ENCODE measurements around the gene AK1.

Gene AK1

DNA sequence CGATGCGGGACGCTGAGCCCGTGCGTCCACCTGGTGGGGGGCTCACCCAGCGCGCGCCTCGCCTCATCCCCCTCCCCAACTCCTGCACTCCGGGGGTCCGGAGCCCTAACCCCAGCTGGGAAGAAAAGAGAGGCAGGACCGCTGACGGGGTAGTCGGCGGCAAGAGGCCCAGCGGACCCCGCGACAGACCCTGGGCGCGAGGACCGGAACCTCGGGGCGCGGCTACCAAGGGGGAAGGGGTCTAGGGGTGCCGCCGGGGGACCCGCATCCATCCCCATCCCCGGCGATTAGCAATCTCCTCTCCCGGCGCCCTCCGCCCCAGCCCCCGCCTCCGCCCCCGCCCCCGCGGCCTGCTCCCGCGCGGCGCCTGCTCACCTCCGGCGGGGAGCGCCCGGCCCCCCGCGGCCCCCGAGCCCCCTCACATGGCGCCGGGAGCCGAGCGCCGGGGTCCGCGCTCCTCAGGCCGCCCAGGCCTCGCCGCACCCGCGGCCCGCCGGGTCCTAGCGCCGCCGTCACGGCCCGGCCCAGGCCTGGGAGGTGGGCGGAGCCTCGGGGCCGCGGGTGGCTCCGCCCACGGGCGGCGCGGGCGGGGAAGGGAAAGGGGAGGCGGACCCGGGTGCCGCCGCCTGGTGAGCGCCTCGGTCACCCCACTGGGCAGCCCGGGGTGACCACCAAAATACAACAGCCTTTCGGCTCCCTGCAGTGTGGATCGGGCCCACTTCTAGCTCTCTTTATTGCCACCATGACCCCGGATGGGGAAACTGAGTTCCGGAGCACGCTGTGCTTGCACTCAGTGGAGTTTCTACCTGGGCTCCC is 21.9 kb upstream of the AK1 start, which contains the start of gene ST6GALNAC6:
Gene ST6GALNAC6, minus strand, starts transcription at position 476 of the 816 bp plus-strand sequence. CDS start 1,622 bp downstream, outside the sequence.
- peak within 1 kb of the TSS; percentile 85; the same call in 1 of the 2 replicates for H3K4me3 ChIP-seq (ENCODE audit: low read length)
- no peak for TF ChIP-seq ZNF274 (IDR thresholded peaks at IDR 0.05; ENCODE audit: low read depth, low read length)

DNA sequence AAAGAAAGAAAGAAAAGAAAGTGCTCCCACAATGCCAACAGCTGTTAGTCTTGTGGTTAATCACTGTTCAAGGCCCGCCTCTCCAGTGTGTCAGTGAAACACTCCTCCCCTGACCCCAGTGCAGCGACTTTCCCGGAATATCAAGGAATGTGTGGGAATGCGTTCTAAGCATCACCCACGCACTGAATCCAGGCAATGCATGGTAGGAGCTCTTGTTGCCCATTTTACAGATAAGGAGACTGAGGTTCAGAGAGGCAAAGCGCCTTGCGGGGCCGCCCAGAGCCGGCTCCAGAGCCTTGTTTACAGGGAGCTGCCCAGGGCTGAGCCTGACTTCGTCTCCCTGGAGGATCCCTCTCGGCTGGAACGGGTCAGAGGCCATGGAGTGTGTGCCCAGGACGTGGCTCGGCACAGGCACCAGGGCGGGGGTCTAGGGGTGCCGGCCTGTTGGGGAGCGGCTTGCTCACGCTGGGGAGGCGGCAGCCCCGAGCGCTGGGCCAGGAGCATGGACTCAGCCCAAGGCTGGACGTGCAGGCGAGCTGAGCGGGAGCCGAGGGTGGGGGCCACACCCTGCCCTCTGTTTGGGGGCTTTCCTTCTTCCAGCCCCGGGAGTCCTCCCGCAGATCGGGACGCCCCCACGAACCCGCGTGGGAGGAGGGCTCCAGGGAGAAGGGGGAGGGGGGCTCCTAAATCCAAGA is 21.1 kb upstream of the AK1 start:
- peak overlapping the region; percentile 85; the same call in 1 of the 2 replicates for H3K4me3 ChIP-seq (ENCODE audit: low read length)
- no peak for TF ChIP-seq ZNF274 (IDR thresholded peaks at IDR 0.05; ENCODE audit: low read depth, low read length)

DNA sequence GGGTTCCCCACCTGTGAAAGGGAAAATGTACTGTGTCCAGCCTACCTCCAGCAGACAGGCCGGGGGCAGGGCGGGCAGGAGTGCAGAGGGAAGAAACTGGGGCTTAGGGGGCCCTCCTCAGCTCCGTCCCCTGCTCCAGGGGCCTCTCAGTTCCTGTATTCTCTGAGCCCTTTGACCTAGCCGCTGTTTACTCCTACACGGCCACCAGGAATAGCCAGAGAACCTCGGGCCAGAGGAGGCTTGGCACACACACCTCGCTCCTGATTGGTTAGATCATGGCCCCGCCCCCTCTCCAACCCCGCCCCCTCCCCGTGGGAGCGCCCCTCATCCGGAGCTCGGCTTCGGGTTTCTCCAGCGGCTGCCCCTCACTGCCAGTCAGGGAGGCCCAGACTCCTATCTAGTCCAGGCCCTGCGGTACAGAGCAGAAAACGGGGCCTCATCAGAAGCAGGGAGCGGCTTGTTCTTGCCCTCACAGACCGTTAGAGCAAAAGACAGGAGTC is 19.8 kb upstream of the AK1 start:
- H3K4me3 ChIP-seq (ENCODE audit: low read length) = no peak overlapping the region
- no peak for TF ChIP-seq ZNF274 (IDR thresholded peaks at IDR 0.05; ENCODE audit: low read depth, low read length)

DNA sequence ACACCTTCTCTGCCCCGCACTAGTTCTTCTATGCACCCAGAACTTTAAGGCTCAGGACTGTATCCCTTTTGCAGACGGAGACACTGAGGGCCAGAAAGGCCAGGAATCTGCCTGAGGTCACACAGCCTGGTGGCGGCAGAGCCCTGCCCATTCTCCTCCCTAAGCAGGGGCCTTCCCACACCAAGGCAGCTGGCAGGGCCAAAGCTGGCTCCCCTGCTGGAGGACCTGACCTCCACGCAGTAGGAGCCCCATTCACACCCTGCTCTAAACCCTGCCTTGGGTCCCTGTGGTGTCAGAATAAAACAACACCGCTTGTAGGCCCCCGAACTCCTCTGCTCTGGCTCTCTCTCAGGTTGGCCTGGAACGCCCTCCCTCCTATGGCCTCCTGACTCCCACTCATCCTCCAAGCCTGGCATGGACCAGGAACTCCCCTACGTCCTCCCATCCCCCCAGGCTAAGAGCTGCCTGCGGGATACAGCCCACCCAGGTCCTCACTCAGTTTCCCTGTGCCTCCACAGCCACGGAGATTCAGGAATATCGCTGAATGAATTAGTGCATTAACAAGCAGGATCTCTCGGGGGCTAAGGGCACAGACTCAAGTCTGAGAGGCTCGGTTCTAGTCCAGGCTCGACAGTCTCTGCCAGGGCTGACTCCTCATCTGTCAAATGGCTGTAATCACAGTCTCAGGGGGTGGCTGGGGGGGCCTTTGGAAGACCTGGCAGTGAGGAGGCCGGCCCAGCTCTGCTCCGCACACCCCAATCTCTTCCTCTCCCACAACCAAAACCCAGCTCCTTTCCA is 19.1 kb upstream of the AK1 start:
- TF ChIP-seq ZNF274 (IDR thresholded peaks at IDR 0.05; ENCODE audit: low read depth, low read length) = no peak
- no peak overlapping the region for H3K4me3 ChIP-seq (ENCODE audit: low read length)

DNA sequence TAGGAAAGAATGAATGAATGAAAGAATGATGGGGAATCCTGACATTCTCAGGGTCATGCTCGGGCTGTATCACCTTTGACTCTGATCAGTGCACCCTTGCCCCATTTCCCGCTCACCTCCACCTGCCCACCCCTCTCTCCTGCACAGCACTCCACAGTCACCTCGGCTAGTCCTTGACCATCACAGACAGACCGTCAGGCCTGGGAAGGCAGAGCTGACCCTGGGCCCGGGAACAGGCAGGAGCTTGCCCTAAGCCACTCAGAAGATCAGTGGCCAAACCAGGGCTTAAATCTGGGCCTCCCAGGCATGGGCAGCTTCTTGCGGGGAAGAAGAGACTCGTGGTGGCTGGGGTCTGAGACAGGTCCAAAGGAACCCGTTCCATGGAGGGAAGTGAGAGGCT is 18.3 kb upstream of the AK1 start:
- TF ChIP-seq ZNF274 (IDR thresholded peaks at IDR 0.05; ENCODE audit: low read depth, low read length) = no peak
- H3K4me3 ChIP-seq (ENCODE audit: low read length) = no peak overlapping the region

DNA sequence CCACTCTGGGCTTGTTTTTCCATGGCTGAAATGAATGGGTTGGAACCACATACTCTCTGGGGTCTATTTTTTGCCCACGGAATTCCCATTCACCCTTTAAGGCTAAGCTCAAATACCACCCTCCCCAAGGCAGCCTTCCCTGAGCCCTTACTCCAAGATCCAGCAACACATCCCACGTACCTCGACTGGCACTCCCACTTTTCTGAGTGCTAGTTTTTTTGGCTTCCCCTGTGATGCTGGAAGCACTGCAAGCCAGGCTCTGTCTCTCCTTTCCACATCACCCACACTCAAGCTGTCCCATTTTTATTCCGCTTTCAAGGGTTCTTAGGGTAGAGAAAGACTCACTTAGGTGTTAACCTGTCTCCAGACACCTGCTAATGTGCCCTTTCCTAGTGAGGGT is 15.9 kb upstream of the AK1 start:
- no peak for TF ChIP-seq ZNF274 (IDR thresholded peaks at IDR 0.05; ENCODE audit: low read depth, low read length)

DNA sequence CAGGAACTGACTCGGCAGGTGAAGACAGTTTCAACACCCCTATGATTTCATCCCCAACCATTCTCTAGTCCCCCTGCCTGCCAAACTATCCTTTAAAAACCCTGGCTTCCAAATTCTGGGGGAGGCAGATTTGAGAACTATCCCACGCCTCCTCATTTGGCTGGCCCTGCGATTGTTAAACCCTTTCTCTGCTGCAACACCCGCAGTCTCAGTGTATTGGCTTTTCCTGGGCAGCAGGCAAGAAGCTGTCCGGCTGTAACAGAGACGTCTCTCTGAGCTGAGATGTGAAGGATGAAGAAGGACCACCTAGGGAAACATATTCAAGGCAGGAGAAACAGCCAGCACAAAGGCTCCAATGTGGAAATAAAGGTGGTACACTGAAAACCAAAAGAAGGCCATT is 15.4 kb upstream of the AK1 start:
- no peak for TF ChIP-seq ZNF274 (IDR thresholded peaks at IDR 0.05; ENCODE audit: low read depth, low read length)
- H3K4me3 ChIP-seq (ENCODE audit: low read length) = no peak overlapping the region

More for the DNA sequence above, 15.9 kb upstream of the AK1 start:
- H3K4me3 ChIP-seq (ENCODE audit: low read length) = no peak overlapping the region

DNA sequence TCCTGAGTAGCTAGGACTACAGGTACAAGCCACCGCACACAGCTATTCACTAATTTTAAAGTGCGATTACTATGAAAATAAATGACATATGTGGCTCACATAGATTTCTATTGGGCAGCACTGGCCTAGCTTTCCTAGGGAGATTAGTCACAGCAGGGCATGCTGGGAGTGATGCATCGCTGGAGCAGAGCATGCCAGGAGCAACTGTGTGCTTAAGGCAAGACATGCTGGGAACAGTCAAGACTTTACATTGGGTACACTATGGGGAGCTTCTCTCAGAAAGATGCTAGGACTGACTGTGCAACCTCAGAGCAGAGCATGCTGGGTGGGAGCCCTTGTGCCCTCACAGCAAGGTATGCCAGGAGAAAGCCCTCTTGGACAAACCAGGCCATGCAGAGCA is 12.6 kb upstream of the AK1 start:
- H3K4me3 ChIP-seq (ENCODE audit: low read length) = no peak overlapping the region
- no peak for TF ChIP-seq ZNF274 (IDR thresholded peaks at IDR 0.05; ENCODE audit: low read depth, low read length)

DNA sequence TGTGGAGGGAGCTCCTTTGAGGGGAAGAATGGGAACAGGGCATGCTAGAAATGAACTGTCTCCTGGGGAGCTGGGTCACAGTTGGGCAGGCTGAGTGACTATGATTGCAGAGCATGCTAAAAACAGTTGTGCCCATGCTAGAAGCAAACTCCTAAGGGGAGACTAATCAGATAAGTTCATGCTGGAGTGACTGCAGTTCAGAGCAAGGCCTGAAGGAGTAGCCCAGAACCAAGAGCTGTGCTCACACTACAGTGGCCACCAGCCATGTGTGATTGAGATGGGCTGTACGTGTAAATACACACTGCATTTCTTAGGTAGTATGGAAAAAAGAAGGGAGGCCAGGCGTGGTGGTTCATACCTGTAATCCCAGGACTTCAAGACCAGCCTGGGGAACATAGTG is 10.3 kb upstream of the AK1 start:
- TF ChIP-seq ZNF274 (IDR thresholded peaks at IDR 0.05; ENCODE audit: low read depth, low read length) = no peak
- no peak overlapping the region for H3K4me3 ChIP-seq (ENCODE audit: low read length)

DNA sequence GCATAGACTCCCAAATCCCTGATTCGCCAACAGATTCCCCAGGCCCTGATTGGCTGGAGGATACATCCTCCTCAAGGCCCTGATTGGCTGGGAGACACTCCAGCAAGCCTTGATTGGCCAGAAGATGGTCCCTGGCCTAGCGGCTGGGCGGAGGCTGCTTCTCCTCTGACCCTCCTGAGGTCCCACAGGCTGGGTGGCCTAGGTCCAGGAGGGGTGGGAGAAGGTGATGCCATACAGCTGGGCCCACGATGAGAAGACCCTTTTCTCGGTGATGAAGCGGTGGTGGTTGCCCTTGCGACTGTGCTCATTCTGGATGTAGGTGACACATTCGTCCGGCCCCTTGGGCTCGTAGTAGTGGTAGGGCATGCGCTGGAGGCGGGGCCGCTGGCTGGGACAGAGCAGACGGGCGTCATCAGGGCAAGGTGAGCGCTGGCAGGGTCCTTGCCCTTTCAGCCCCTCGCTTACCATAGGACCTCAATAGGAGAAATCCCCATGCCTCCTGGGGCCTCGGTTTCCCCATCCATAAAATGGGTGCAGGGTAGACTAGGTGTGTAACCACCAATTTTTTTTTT is 9.0 kb upstream of the AK1 start:
- no peak overlapping the region for H3K4me3 ChIP-seq (ENCODE audit: low read length)
- TF ChIP-seq ZNF274 (IDR thresholded peaks at IDR 0.05; ENCODE audit: low read depth, low read length) = no peak

DNA sequence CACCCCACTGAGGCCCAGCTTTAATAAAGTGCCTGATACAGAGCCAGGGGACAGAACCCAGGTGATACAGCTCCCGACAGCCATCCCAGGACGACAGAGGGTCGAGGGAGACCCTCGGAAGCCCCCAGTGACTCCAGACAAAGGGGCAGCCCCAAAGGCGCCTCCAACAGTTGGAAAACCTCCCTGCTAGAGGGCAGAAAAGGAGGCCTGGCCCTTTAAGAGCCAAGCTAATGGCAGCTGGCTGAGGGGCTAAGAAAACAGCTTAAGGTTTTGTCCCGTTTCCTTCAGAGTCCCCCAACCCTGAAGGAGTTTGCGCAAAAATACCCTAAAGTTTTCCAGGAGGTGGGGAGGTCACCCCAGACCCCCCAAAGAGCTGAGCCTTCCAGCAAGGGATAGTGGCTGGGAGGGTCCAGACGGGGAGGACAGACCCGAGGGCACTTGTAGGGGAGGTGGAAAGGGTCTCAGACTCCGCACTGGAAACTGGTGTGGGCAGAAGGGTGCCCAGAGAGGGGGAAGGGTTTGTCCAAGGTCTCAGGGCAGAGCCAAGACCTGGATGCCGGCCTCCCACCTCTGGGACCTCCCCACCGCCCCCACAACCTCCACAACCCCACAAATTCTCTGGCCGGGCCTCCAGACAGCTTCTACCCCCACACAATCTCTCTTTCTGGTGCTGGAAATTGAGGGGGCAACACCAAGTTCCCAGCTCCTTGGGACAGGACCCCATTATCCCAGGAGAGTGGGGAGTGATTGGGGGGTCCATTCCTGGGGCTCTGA is 8.2 kb upstream of the AK1 start:
- H3K4me3 ChIP-seq (ENCODE audit: low read length) = no peak overlapping the region
- no peak for TF ChIP-seq ZNF274 (IDR thresholded peaks at IDR 0.05; ENCODE audit: low read depth, low read length)

DNA sequence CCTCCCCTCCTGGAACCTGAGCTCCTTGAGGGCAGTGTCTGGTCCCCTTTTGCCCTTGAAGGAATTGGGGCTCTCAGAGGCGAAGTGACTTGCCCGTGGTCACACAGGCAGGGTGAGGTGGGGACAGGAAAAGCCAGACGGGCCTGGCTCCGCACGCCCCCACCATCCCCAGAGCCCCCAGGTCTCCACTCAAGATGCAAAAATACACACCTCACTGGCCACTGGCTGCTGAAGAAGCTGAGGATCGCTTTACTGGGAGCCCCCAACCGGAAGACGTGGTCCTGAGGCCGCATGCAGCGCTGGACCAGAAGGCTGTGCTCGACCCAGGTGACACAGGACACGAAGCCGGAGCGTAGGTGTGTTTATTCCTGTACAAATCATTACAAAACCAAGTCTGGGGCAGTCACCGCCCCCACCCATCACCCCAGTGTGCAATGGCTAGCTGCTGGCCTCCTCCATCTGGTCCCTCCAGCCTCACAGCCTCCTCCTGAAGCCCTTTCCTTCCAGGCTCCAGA is 7.6 kb upstream of the AK1 start:
- H3K4me3 ChIP-seq (ENCODE audit: low read length) = no peak overlapping the region
- no peak for TF ChIP-seq ZNF274 (IDR thresholded peaks at IDR 0.05; ENCODE audit: low read depth, low read length)

DNA sequence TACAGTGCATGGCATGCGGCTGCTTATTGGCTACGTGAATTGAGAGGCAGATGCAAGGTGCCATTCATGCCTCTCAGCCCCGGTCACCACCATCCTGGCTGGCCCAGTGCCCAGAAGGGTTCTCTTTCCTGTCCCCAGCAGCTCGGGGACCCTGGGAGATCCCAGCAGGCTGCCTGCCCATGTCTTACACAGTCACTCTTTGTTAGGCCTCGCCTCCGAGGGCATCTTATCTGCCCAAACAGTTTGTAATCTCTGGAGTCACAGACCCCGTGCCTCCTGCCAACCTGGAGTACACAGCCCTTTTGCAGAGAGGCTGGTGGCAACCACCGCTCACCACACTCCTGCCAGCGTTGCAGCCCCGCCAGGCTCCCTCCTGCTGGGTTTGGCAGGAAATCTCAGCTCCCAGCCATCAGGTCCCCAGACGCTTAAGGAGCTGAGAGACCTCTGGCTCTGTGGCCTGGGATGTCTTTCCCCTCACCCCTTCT is 7.0 kb upstream of the AK1 start:
- TF ChIP-seq ZNF274 (IDR thresholded peaks at IDR 0.05; ENCODE audit: low read depth, low read length) = no peak
- H3K4me3 ChIP-seq (ENCODE audit: low read length) = no peak overlapping the region
